ENCODE results near the gene AMZ2. TPM values are rescaled to one million over a fixed set of nuclear protein-coding genes. Genes with fewer than 3 reads are reported as not detected.
"Not testable (repeated sequence)": the region's sequence is repeated elsewhere in the genome, so short reads cannot be mapped to it uniquely, and the experiment has no call there.

AMZ2 gene
- total RNA-seq, 6 experiments from 2014 or later = 108 to 127 (median 123) TPM

- Mint-ChIP-seq H3K27ac (no peak overlapping the region), H3K27me3 (ENCODE audit: insufficient read depth) (no peaks in the 10 kb centered on the region), H3K4me1 (ENCODE audit: low read depth) (peaks cover 7% of the 10 kb centered on the region; the same call in 1 of the 2 replicates), H3K4me3 (no peak overlapping the region), H3K36me3 (ENCODE audit: low read depth) (peaks cover 5% of the 10 kb centered on the region; the same call in 1 of the 2 replicates), H3K9me3 (no peaks in the 10 kb centered on the region)
- no peak for DNase-seq
- TF ChIP-seq CTCF (IDR thresholded peaks at IDR 0.05) = no peak
These were observed 18.8 kb upstream of the AMZ2 start for GRCh38 chr17:68228817-68229570.

GRCh38 chr17:68229619-68230018 is 18.2 kb upstream of the AMZ2 start:
- Mint-ChIP-seq H3K36me3 (ENCODE audit: low read depth) (peaks cover 5% of the 10 kb centered on the region; the same call in 1 of the 2 replicates), H3K4me1 (ENCODE audit: low read depth) (peaks cover 10% of the 10 kb centered on the region), H3K27me3 (ENCODE audit: insufficient read depth) (no peaks in the 10 kb centered on the region), H3K4me3 (no peak overlapping the region), H3K27ac (no peak overlapping the region), H3K9me3 (no peaks in the 10 kb centered on the region)
- DNase-seq = no peak
- no peak for TF ChIP-seq CTCF (IDR thresholded peaks at IDR 0.05)

- H3K27me3 Mint-ChIP-seq (ENCODE audit: insufficient read depth); H3K4me3 Mint-ChIP-seq; H3K36me3 Mint-ChIP-seq (ENCODE audit: low read depth); H3K9me3 Mint-ChIP-seq; H3K27ac Mint-ChIP-seq; DNase-seq: not testable (repeated sequence)
- H3K4me1 Mint-ChIP-seq (ENCODE audit: low read depth) = peaks cover 20% of the 10 kb centered on the region
These were observed 16.7 kb upstream of the AMZ2 start for GRCh38 chr17:68231131-68231530.

- no peaks in the 10 kb centered on the region for H3K27me3 Mint-ChIP-seq (ENCODE audit: insufficient read depth)
- TF ChIP-seq CTCF (IDR thresholded peaks at IDR 0.05) = no peak
- H3K27ac Mint-ChIP-seq = no peak overlapping the region
- no peak for DNase-seq
- peaks cover 5% of the 10 kb centered on the region; the same call in 1 of the 2 replicates for H3K36me3 Mint-ChIP-seq (ENCODE audit: low read depth)
- H3K4me1 Mint-ChIP-seq (ENCODE audit: low read depth) = peaks cover 20% of the 10 kb centered on the region
- H3K9me3 Mint-ChIP-seq = no peaks in the 10 kb centered on the region
- no peak overlapping the region for H3K4me3 Mint-ChIP-seq
These were observed 16.3 kb upstream of the AMZ2 start for GRCh38 chr17:68231541-68231940.

GRCh38 chr17:68232741-68233140 is 15.1 kb upstream of the AMZ2 start:
- H3K36me3 Mint-ChIP-seq (ENCODE audit: low read depth); H3K9me3 Mint-ChIP-seq; H3K4me3 Mint-ChIP-seq; H3K27ac Mint-ChIP-seq; H3K27me3 Mint-ChIP-seq (ENCODE audit: insufficient read depth): not testable (repeated sequence)
- peaks cover 20% of the 10 kb centered on the region for H3K4me1 Mint-ChIP-seq (ENCODE audit: low read depth)
- peak; percentile 63 for DNase-seq

- DNase-seq = peak; percentile 85
- H3K9me3 Mint-ChIP-seq; H3K36me3 Mint-ChIP-seq (ENCODE audit: low read depth); H3K27me3 Mint-ChIP-seq (ENCODE audit: insufficient read depth): not testable (repeated sequence)
- H3K4me3 Mint-ChIP-seq = peak overlapping the region; percentile 11; the same call in 1 of the 2 replicates
- H3K4me1 Mint-ChIP-seq (ENCODE audit: low read depth) = peaks cover 20% of the 10 kb centered on the region
- H3K27ac Mint-ChIP-seq = peak overlapping the region; percentile 61
These were observed 13.0 kb upstream of the AMZ2 start for GRCh38 chr17:68234726-68235335.

- H3K36me3 Mint-ChIP-seq (ENCODE audit: low read depth); DNase-seq; H3K27me3 Mint-ChIP-seq (ENCODE audit: insufficient read depth); H3K9me3 Mint-ChIP-seq: not testable (repeated sequence)
- H3K4me3 Mint-ChIP-seq = peak overlapping the region; percentile 11; the same call in 1 of the 2 replicates
- H3K4me1 Mint-ChIP-seq (ENCODE audit: low read depth) = peaks cover 20% of the 10 kb centered on the region
- peak overlapping the region; percentile 61 for H3K27ac Mint-ChIP-seq
These were observed 12.5 kb upstream of the AMZ2 start for GRCh38 chr17:68235336-68235791.

- not testable (repeated sequence) for H3K36me3 Mint-ChIP-seq (ENCODE audit: low read depth); H3K27ac Mint-ChIP-seq; H3K4me3 Mint-ChIP-seq; DNase-seq; H3K9me3 Mint-ChIP-seq; H3K27me3 Mint-ChIP-seq (ENCODE audit: insufficient read depth)
- peaks cover 19% of the 10 kb centered on the region for H3K4me1 Mint-ChIP-seq (ENCODE audit: low read depth)
These were observed 10.3 kb upstream of the AMZ2 start for GRCh38 chr17:68237369-68238163.
